T-helper 2 cell treated with Interferon-gamma antibody and Interleukin-4, amounts not matched to agents 5 μg/mL and 100 μg/mL, for 36 hours (primary cell): Measurements from ENCODE around the gene FMO1.

Experiments used
- DNase-seq: peaks from one replicate; pipeline ENCODE4 v3.0.0; 2021; ENCODE audit warnings: low spot score
- H3K27ac Mint-ChIP-seq: one replicate; pipeline ENCODE4 v1.8.0; 2021; ENCODE audit warnings: mild to moderate bottlenecking, mixed read lengths
- H3K27me3 Mint-ChIP-seq: one replicate; pipeline ENCODE4 v1.8.0; 2021; ENCODE audit warnings: low read depth, mixed read lengths
- H3K36me3 Mint-ChIP-seq: one replicate; pipeline ENCODE4 v1.8.0; 2021; ENCODE audit warnings: low read depth, mixed read lengths
- H3K4me1 Mint-ChIP-seq: one replicate; pipeline ENCODE4 v1.8.0; 2021; ENCODE audit warnings: low read depth, mixed read lengths
- H3K4me3 Mint-ChIP-seq: one replicate; pipeline ENCODE4 v1.8.0; 2022; ENCODE audit warnings: mild to moderate bottlenecking, moderate library complexity, mixed read lengths
- H3K9me3 Mint-ChIP-seq: one replicate; pipeline ENCODE4 v1.8.0; 2021; ENCODE audit warnings: mixed read lengths

The FMO1 gene

DNA sequence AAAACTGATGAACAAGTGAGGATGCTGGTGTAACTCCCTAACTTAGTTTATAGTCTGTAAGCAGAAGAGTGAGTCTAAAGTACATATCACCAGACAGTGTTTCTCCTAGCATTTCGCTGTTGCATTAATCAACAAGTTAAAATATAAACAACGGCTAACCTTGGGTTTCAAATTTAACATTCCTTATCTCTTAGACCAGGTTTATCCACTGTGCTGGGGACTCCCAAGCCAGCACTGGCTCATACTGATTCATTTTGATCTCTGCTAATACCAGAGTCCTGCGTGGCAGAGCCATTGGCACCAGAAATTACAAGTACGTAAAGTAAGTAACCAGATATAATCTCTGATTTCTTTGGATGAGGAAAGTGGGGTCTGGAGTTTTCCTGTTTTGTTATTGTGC lies at the start of gene FMO1:
FMO1 (plus strand) TSS at position 193 of the 400 bp plus-strand sequence. CDS start 9,594 bp downstream, outside the sequence.
- DNase-seq = no peak
- H3K27ac Mint-ChIP-seq = no peak within 1 kb of the TSS
- no peaks in the 10 kb centered on the region for H3K9me3 Mint-ChIP-seq
- peaks cover 7% of the 10 kb centered on the region for H3K4me1 Mint-ChIP-seq
- no peak within 1 kb of the TSS for H3K4me3 Mint-ChIP-seq
- H3K27me3 Mint-ChIP-seq = peaks cover 55% of the 10 kb centered on the region
- no peaks in the 10 kb centered on the region for H3K36me3 Mint-ChIP-seq

- H3K9me3 Mint-ChIP-seq = no peaks in the 10 kb centered on the region
- no peaks in the 10 kb centered on the region for H3K4me1 Mint-ChIP-seq
- H3K27me3 Mint-ChIP-seq = peaks cover 3% of the 10 kb centered on the region
- no peaks in the 10 kb centered on the region for H3K36me3 Mint-ChIP-seq
- no peak overlapping the region for H3K27ac Mint-ChIP-seq
- no peak overlapping the region for H3K4me3 Mint-ChIP-seq
- no peak for DNase-seq
These were observed 44.0 kb upstream of the FMO1 start for GRCh38 chr1:171204296-171204695.

DNA sequence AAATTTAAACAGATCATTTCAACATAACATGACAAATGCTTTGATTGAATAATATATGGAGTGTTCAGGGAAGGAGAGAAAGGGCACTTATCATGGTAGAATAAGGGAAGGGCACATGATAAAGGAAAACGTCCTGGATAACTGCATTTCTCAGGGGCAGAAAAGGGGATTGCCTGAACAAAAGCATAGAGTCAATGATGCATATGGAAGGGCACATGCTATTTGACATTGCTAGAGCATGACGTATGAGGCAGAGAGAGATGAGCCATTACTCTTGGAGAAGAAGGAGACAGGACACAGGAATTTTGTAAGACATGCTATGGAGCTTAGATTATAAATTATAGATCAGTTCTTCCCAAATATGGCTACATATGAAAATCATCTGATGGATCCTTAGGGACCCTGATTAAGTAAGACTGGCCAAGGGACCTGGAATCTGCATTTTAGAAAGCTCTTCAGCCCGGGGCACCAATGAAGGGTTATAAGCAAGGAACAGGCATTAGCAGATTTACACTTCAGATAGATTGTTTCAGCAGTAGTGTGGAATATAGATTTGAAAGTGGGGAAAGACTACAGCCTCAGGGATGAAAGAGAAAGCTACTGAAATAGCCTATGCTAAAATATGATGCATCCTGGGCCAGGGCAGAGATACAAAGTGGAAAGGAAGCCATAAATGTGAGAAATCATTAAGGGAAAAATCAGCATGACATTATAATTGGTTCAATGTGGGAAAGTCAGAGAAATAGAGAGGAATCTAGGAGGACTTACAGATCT lies 41.9 kb upstream of the FMO1 start:
- no peaks in the 10 kb centered on the region for H3K9me3 Mint-ChIP-seq
- no peaks in the 10 kb centered on the region for H3K36me3 Mint-ChIP-seq
- H3K4me1 Mint-ChIP-seq = no peaks in the 10 kb centered on the region
- H3K4me3 Mint-ChIP-seq = no peak overlapping the region
- H3K27me3 Mint-ChIP-seq = peaks cover 3% of the 10 kb centered on the region
- H3K27ac Mint-ChIP-seq = no peak overlapping the region
- no peak for DNase-seq

DNA sequence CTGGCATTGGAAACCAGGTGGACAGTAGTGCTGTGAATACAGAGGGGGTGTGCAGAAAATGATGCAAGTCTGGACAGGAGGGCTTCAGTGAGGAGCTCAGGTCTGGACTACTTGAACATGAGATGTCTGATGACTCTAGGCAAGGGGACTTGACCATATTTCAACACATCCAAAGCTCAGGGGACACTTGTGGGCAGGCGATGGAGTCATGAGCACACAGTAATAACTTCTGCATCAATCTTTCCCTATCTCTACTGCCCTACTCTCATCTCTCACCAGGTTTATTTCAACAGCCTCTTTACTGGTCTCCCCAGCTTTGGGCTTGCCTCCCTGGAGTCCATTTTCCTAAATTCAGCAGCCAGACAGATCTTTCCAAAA lies 41.3 kb upstream of the FMO1 start:
- Mint-ChIP-seq H3K4me1 (no peaks in the 10 kb centered on the region), H3K4me3 (no peak overlapping the region), H3K27ac (no peak overlapping the region), H3K27me3 (peaks cover 5% of the 10 kb centered on the region), H3K36me3 (no peaks in the 10 kb centered on the region), H3K9me3 (no peaks in the 10 kb centered on the region)
- DNase-seq = no peak

DNA sequence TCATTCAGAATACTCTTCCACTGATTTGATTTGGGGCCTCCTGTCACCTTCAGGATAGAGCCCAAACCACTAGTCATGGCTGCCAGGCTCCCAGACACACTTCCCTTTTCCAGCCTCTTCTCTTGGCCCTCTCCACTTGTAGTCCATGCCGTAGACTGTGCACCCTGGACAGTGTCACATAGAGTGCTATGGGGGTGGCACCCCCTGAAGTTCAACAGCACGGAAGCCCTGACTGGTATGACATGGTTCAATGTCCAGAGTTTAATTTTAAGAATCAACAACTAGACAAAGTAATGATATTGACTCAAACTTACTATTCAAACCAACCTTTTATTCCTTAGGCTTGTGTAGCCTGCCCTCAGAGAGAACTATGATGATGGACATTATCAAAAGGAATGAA lies 40.9 kb upstream of the FMO1 start:
- Mint-ChIP-seq H3K4me3 (no peak overlapping the region), H3K4me1 (no peaks in the 10 kb centered on the region), H3K27ac (no peak overlapping the region), H3K27me3 (peaks cover 5% of the 10 kb centered on the region), H3K9me3 (no peaks in the 10 kb centered on the region), H3K36me3 (no peaks in the 10 kb centered on the region)
- no peak for DNase-seq

GRCh38 chr1:171210355-171210754 lies 37.9 kb upstream of the FMO1 start:
- no peak for DNase-seq
- Mint-ChIP-seq H3K9me3 (no peaks in the 10 kb centered on the region), H3K4me3 (no peak overlapping the region), H3K27me3 (peaks cover 5% of the 10 kb centered on the region), H3K27ac (no peak overlapping the region), H3K36me3 (no peaks in the 10 kb centered on the region), H3K4me1 (no peaks in the 10 kb centered on the region)

- no peaks in the 10 kb centered on the region for H3K9me3 Mint-ChIP-seq
- no peak overlapping the region for H3K4me3 Mint-ChIP-seq
- H3K27ac Mint-ChIP-seq = no peak overlapping the region
- DNase-seq = no peak
- no peaks in the 10 kb centered on the region for H3K4me1 Mint-ChIP-seq
- peaks cover 5% of the 10 kb centered on the region for H3K27me3 Mint-ChIP-seq
- no peaks in the 10 kb centered on the region for H3K36me3 Mint-ChIP-seq
These were observed 35.5 kb upstream of the FMO1 start for GRCh38 chr1:171212607-171213351.

DNA sequence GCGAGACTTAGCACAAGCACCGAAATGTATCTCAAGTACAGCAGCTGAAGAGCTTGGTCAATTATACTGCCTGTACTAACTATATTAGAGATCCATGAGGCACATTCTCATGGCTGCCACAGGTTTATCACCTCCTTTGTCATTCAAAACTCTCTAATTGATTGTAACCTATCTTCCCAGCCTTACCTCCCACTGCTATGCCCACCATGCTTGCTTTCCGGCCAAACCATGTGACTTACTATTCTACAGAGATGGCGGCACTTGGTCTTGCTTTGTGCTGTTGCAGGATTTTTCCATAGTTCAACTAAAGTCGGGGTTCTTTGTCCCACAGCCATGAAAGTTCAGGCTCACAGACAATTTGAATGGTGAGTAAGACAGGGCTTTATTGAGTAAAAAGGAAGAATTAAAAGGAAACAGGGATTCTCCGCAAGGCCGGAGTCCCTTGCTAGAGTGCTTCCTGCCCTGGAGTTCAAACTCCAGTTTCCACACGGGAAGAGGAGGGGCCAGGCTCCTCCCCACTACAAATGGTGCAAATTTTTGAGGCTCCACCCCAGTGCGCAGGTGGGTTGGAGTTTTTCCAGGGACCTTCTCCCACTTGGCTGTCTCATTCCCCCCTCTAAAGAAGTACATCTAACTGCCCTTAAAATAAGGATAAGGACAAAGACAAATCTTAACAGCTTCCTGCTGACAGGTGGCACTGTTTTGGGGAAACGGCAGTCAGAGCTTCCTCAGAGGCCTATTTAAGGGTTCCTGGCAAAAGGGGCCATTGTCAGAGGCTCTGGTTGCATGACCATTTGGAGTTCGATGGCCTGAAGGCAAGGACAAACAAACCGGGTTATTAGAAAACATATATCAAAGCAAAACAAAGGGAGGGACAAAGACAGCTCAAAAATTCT lies 34.5 kb upstream of the FMO1 start:
- H3K4me3 Mint-ChIP-seq = no peak overlapping the region
- no peaks in the 10 kb centered on the region for H3K4me1 Mint-ChIP-seq
- H3K9me3 Mint-ChIP-seq = no peaks in the 10 kb centered on the region
- no peak overlapping the region for H3K27ac Mint-ChIP-seq
- H3K36me3 Mint-ChIP-seq = no peaks in the 10 kb centered on the region
- no peak for DNase-seq
- H3K27me3 Mint-ChIP-seq = peaks cover 4% of the 10 kb centered on the region

DNA sequence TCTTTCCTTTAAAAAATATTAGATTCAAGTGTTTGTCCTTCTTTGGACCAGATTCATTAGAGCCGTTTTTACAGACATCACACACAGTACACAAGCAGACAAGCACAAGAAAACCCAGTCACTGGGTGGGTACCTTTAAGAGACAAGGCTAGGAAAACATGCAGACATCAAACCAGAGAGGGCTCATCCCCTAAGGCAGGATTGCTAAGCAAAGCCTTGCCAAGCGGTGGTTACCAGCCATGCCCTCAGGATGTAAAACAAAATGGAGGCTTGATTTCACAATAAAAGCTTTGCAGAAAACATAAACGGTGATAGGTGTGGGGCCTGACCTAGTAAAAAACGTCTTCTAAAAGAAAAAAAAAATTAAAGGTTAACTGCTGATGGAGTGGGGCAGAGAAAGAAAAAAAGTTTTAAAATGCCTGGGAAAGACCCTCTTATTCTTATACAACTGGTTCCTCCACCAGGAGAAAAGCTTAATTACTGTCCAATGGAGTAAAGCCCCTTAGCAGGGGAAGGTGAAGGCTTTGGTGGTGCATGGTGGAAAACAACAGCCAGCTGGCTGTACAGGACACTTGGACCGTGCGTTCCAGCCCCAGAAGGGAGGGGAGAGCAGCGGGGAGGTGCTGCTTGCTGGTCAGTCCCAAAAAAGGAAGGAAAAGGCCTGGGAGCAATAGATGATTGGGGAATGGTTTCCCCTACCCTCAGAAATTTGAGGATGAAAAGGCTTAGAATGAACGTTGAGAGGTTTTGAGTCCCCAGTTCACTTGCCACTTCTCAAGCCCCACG lies 30.4 kb upstream of the FMO1 start:
- H3K36me3 Mint-ChIP-seq = no peaks in the 10 kb centered on the region
- peaks cover 4% of the 10 kb centered on the region for H3K27me3 Mint-ChIP-seq
- H3K4me1 Mint-ChIP-seq = peaks cover 2% of the 10 kb centered on the region
- no peak overlapping the region for H3K4me3 Mint-ChIP-seq
- H3K27ac Mint-ChIP-seq = no peak overlapping the region
- no peak for DNase-seq
- H3K9me3 Mint-ChIP-seq = no peaks in the 10 kb centered on the region

DNA sequence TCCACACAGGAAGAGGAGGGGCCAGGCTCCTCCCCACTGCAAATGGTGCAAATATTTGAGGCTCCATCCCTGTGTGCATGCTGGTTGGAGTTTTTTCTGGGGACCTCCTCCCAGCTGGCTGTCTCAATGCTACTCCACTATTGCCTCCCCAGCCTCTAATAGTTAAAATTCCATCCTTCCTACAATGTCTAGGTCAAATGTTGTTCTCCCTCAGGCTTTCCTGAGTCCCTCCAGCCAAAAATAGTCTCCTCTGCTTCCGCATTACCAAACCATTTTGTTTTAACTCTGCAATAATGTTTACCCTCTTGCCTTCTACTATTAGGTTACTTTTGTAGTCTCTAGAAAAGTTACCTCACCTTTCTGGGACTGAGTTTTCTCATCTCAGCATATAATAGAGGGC lies 29.6 kb upstream of the FMO1 start:
- Mint-ChIP-seq H3K36me3 (no peaks in the 10 kb centered on the region), H3K27me3 (peaks cover 4% of the 10 kb centered on the region), H3K9me3 (no peaks in the 10 kb centered on the region), H3K4me3 (no peak overlapping the region), H3K27ac (no peak overlapping the region), H3K4me1 (peaks cover 2% of the 10 kb centered on the region)
- DNase-seq = no peak

DNA sequence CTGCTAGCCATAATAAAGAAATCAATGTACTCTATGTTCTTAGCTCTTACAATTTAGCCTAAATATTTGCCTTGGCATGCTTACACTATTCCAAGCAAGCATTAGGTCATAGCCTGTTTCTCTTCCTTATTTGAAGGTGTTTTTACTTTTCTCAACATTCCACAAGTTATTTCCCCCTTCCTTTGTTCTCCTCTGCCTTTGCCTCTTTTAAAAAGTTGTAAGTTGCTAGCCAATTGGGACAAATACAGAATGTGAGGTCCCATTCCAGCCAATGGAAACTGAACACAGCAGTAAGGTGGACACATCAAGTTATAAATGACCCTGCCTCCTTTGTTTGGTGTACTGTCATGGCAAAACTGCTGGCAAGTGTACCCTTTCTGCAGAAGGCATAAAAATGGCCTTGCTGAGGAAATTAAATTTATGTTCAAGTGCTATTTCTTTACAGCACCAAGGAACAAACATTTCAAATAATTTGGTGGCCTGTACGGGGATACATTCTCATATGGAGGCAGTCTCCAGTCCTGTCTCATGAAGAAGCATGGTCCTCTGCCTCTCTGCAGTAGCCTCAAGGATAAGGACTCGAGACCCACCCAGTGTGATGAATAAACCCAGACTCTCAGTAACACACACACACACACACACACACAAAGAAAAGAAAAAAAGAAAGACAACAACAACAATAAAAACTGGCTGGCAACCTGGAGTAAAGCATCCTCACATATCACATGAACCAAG lies 28.8 kb upstream of the FMO1 start:
- Mint-ChIP-seq H3K4me3 (no peak overlapping the region), H3K27me3 (peaks cover 4% of the 10 kb centered on the region), H3K36me3 (no peaks in the 10 kb centered on the region), H3K4me1 (peaks cover 2% of the 10 kb centered on the region), H3K27ac (no peak overlapping the region), H3K9me3 (no peaks in the 10 kb centered on the region)
- DNase-seq = no peak

GRCh38 chr1:171220081-171220420 lies 28.2 kb upstream of the FMO1 start:
- H3K4me3 Mint-ChIP-seq = no peak overlapping the region
- H3K36me3 Mint-ChIP-seq = no peaks in the 10 kb centered on the region
- DNase-seq = no peak
- peaks cover 4% of the 10 kb centered on the region for H3K27me3 Mint-ChIP-seq
- no peaks in the 10 kb centered on the region for H3K9me3 Mint-ChIP-seq
- peaks cover 2% of the 10 kb centered on the region for H3K4me1 Mint-ChIP-seq
- H3K27ac Mint-ChIP-seq = no peak overlapping the region

GRCh38 chr1:171220581-171221054 lies 27.7 kb upstream of the FMO1 start:
- no peak for DNase-seq
- no peaks in the 10 kb centered on the region for H3K9me3 Mint-ChIP-seq
- no peaks in the 10 kb centered on the region for H3K36me3 Mint-ChIP-seq
- peaks cover 2% of the 10 kb centered on the region for H3K4me1 Mint-ChIP-seq
- no peak overlapping the region for H3K27ac Mint-ChIP-seq
- no peak overlapping the region for H3K4me3 Mint-ChIP-seq
- peaks cover 4% of the 10 kb centered on the region for H3K27me3 Mint-ChIP-seq
